Cardiac fibroblast (primary cell): ENCODE data around the gene AMN1.

Experiments
- DNase-seq, 2 donors: peaks; one replicate each; pipeline versions ENCODE4 v3.0.0 to v3.0.0-alpha.2; 2010; ENCODE audit warnings: low read depth in 2 of 2
- H3K4me3 ChIP-seq, 2 donors: replicated peaks in 1 of 2; 1 replicate in 1 of 2; 2 replicates in 1 of 2; pipeline ENCODE4 v1.5.1; 2011; ENCODE audit warnings: low read depth in 2 of 2, low read length in 2 of 2, mild to moderate bottlenecking in 2 of 2, moderate library complexity in 1 of 2
- CTCF ChIP-seq: IDR thresholded peaks from one replicate; pipeline ENCODE4 v1.5.1; 2011; ENCODE audit warnings: low read depth, mild to moderate bottlenecking, low read length, inconsistent platforms

AMN1 gene

GRCh38 chr12:31631023-31631724, 97.6 kb downstream of the AMN1 start:
- TF ChIP-seq CTCF, result no peak
- no peak overlapping the region for H3K4me3 ChIP-seq
- no peak for DNase-seq

- no peak overlapping the region for H3K4me3 ChIP-seq
- peak; percentile 66 to 85 for DNase-seq
- TF ChIP-seq CTCF, result no peak
Measured at GRCh38 chr12:31629756-31630732, 98.8 kb downstream of the AMN1 start.

- no peak for TF ChIP-seq CTCF
- H3K4me3 ChIP-seq, result no peak overlapping the region
- peak; percentile 25 to 30 for DNase-seq
Measured at GRCh38 chr12:31627456-31628054, 101.3 kb downstream of the AMN1 start.

GRCh38 chr12:31626270-31626995, 102.4 kb downstream of the AMN1 start:
- DNase-seq, result no peak
- TF ChIP-seq CTCF, result no peak
- no peak overlapping the region for H3K4me3 ChIP-seq

- H3K4me3 ChIP-seq, result no peak overlapping the region
- DNase-seq, result no peak
- TF ChIP-seq CTCF, result no peak
Measured at GRCh38 chr12:31622038-31622437, 106.8 kb downstream of the AMN1 start.
